C4-2B (cell line): Measurements from ENCODE around the gene CRYBB1.

Source experiments
- ZFX ChIP-seq: fragments of 450-650 bp; IDR thresholded peaks from 2 replicates; pipeline ENCODE4 v1.6.1; 2017
- TF ChIP-seq, protein P1 (sequence below): fragments of 450-650 bp; conservative IDR thresholded peaks from 2 replicates; pipeline ENCODE4 v1.5.1; 2017; ENCODE audit warnings: mild to moderate bottlenecking

GRCh38 chr22:26592421-26592891 is 25.4 kb downstream of the CRYBB1 start:
- TF ChIP-seq, protein P1, sequence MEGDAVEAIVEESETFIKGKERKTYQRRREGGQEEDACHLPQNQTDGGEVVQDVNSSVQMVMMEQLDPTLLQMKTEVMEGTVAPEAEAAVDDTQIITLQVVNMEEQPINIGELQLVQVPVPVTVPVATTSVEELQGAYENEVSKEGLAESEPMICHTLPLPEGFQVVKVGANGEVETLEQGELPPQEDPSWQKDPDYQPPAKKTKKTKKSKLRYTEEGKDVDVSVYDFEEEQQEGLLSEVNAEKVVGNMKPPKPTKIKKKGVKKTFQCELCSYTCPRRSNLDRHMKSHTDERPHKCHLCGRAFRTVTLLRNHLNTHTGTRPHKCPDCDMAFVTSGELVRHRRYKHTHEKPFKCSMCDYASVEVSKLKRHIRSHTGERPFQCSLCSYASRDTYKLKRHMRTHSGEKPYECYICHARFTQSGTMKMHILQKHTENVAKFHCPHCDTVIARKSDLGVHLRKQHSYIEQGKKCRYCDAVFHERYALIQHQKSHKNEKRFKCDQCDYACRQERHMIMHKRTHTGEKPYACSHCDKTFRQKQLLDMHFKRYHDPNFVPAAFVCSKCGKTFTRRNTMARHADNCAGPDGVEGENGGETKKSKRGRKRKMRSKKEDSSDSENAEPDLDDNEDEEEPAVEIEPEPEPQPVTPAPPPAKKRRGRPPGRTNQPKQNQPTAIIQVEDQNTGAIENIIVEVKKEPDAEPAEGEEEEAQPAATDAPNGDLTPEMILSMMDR: no peak
- no peak for TF ChIP-seq ZFX
